ENCODE measurements around the gene ZBTB16.

ZBTB16 gene

GRCh38 chr11:114178656-114179055 is 119.1 kb downstream of the ZBTB16 start:
- no peak for DNase-seq (ENCODE audit: low spot score)
- in situ Hi-C loops (cut with MboI; ENCODE audit: low sequenced_read_pairs, unreplicated experiment) = no loop called here
- TF ChIP-seq CTCF (IDR thresholded peaks at IDR 0.05; ENCODE audit: borderline replicate concordance, control extremely low read depth, extremely low read depth, insufficient read depth, missing control alignments) = no peak

- no peak for TF ChIP-seq CTCF (IDR thresholded peaks at IDR 0.05; ENCODE audit: borderline replicate concordance, control extremely low read depth, extremely low read depth, insufficient read depth, missing control alignments)
- in situ Hi-C loops (cut with MboI; ENCODE audit: low sequenced_read_pairs, unreplicated experiment) = no loop called here
- no peak for DNase-seq (ENCODE audit: low spot score)
These were observed 119.9 kb downstream of the ZBTB16 start for GRCh38 chr11:114179234-114179941.

GRCh38 chr11:114180301-114181055 is 121.0 kb downstream of the ZBTB16 start:
- no peak for TF ChIP-seq CTCF (IDR thresholded peaks at IDR 0.05; ENCODE audit: borderline replicate concordance, control extremely low read depth, extremely low read depth, insufficient read depth, missing control alignments)
- in situ Hi-C loops (cut with MboI; ENCODE audit: low sequenced_read_pairs, unreplicated experiment) = no loop called here
- no peak for DNase-seq (ENCODE audit: low spot score)

- no peak for DNase-seq (ENCODE audit: low spot score)
- no peak for TF ChIP-seq CTCF (IDR thresholded peaks at IDR 0.05; ENCODE audit: borderline replicate concordance, control extremely low read depth, extremely low read depth, insufficient read depth, missing control alignments)
- in situ Hi-C loops (cut with MboI; ENCODE audit: low sequenced_read_pairs, unreplicated experiment) = no loop called here
These were observed 121.7 kb downstream of the ZBTB16 start for GRCh38 chr11:114181195-114181594.

- no peak for TF ChIP-seq CTCF (IDR thresholded peaks at IDR 0.05; ENCODE audit: borderline replicate concordance, control extremely low read depth, extremely low read depth, insufficient read depth, missing control alignments)
- no peak for DNase-seq (ENCODE audit: low spot score)
- in situ Hi-C loops (cut with MboI; ENCODE audit: low sequenced_read_pairs, unreplicated experiment) = no loop called here
These were observed 122.2 kb downstream of the ZBTB16 start for GRCh38 chr11:114181752-114182151.

- no peak for TF ChIP-seq CTCF (IDR thresholded peaks at IDR 0.05; ENCODE audit: borderline replicate concordance, control extremely low read depth, extremely low read depth, insufficient read depth, missing control alignments)
- DNase-seq (ENCODE audit: low spot score) = no peak
- in situ Hi-C loops (cut with MboI; ENCODE audit: low sequenced_read_pairs, unreplicated experiment) = no loop called here
These were observed 123.0 kb downstream of the ZBTB16 start for GRCh38 chr11:114182471-114183043.

Data from GM13976 (cell line).